Prostate gland (tissue), 2 donors: ENCODE data around the gene KIAA1328.

Experiments used
- POLR2A ChIP-seq: fragments of 450-650 bp; IDR thresholded peaks from one replicate; pipeline ENCODE4 v1.6.1; 2016; ENCODE audit warnings: antibody characterized with exemption, mild to moderate bottlenecking
- TF ChIP-seq, protein P1 (sequence below), 4 experiments: fragments of 200-600 bp in 2 of 4; fragments of 450-650 bp in 2 of 4; sonication (generic) in 2 of 4; IDR thresholded peaks; 1 replicate in 3 of 4; 2 replicates in 1 of 4; pipeline ENCODE4 v1.5.1; 2016 to 2019; ENCODE audit warnings: antibody characterized with exemption in 4 of 4, mild to moderate bottlenecking in 2 of 4, moderate library complexity in 2 of 4

GRCh38 chr18:37272841-37273240 is 443.9 kb downstream of the KIAA1328 start:
- TF ChIP-seq, protein P1, sequence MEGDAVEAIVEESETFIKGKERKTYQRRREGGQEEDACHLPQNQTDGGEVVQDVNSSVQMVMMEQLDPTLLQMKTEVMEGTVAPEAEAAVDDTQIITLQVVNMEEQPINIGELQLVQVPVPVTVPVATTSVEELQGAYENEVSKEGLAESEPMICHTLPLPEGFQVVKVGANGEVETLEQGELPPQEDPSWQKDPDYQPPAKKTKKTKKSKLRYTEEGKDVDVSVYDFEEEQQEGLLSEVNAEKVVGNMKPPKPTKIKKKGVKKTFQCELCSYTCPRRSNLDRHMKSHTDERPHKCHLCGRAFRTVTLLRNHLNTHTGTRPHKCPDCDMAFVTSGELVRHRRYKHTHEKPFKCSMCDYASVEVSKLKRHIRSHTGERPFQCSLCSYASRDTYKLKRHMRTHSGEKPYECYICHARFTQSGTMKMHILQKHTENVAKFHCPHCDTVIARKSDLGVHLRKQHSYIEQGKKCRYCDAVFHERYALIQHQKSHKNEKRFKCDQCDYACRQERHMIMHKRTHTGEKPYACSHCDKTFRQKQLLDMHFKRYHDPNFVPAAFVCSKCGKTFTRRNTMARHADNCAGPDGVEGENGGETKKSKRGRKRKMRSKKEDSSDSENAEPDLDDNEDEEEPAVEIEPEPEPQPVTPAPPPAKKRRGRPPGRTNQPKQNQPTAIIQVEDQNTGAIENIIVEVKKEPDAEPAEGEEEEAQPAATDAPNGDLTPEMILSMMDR (IDR thresholded peaks at IDR 0.05): no peak
- no peak for TF ChIP-seq POLR2A
